Measurements from ENCODE around the gene RNASET2.
"Not testable (repeated sequence)": the region's sequence is repeated elsewhere in the genome, so short reads cannot be mapped to it uniquely, and the experiment has no call there.

RNASET2 gene

DNA sequence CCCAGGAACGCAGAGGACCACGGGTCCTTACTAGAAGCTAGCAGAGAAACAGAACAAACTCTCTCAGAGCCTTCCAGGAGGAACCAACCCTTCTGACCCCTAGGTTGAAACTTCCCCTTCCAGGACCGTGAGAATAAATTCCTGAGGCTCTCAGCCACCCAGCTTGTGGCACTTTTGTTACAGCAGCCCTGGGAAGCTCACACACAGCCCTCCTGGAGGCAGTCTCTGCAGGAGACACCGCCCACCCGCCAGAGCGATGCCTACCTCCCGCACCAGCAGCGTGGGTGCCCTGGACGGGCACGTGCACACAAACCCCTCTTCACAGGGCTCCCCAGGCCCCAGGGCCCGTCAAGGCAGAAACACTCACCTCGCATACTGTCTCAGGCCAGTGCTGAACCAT, 4.2 kb downstream of the RNASET2 start:
- no peak overlapping the region for H3K9ac ChIP-seq (ENCODE audit: low read length)
- no peaks in the 10 kb centered on the region for H3K4me1 ChIP-seq (ENCODE audit: control insufficient read depth, low read depth, low read length)
- H3K56ac ChIP-seq (ENCODE audit: low read length) = no peak overlapping the region
- no peak overlapping the region for H3K4ac ChIP-seq (ENCODE audit: low read depth, low read length)
- no peak overlapping the region for H3K18ac ChIP-seq (ENCODE audit: low read length)
- H4K8ac ChIP-seq (ENCODE audit: low read depth, low read length) = no peak overlapping the region
- no peak overlapping the region for H2BK15ac ChIP-seq (replicated peaks; ENCODE audit: low read depth)
- no peak overlapping the region for H3K4me2 ChIP-seq (ENCODE audit: low read length)
- H3K79me1 ChIP-seq (ENCODE audit: low read length) = no peaks in the 10 kb centered on the region
- no peak overlapping the region for H2AK5ac ChIP-seq (ENCODE audit: low read length)
- DNase-seq = no peak
- H3K23ac ChIP-seq (ENCODE audit: low read length) = no peak overlapping the region
- no peaks in the 10 kb centered on the region for H3K36me3 ChIP-seq (ENCODE audit: control insufficient read depth, insufficient read depth, low read length)
- H2BK5ac ChIP-seq (ENCODE audit: low read length) = no peak overlapping the region
- no peak overlapping the region for H3K27ac ChIP-seq (ENCODE audit: low read depth, low read length)
- no peak overlapping the region for H2BK120ac ChIP-seq (ENCODE audit: low read depth, low read length)
- no CpG with 5 or more reads among the region's 12 CpGs for WGBS (ENCODE audit: extremely low coverage, insufficient coverage, low lambda C conversion rate)
- H3K79me2 ChIP-seq (ENCODE audit: control insufficient read depth, insufficient read depth, low read length) = no peaks in the 10 kb centered on the region
- H4K5ac ChIP-seq (ENCODE audit: low read length) = no peak overlapping the region
- no peaks in the 10 kb centered on the region for H3K27me3 ChIP-seq (ENCODE audit: insufficient read depth, low read length, poor library complexity)
- no peak overlapping the region for H3K4me3 ChIP-seq (ENCODE audit: low read length)

- H2BK120ac ChIP-seq (ENCODE audit: low read depth, low read length) = no peak overlapping the region
- no peak overlapping the region for H4K8ac ChIP-seq (ENCODE audit: low read depth, low read length)
- no peaks in the 10 kb centered on the region for H3K36me3 ChIP-seq (ENCODE audit: control insufficient read depth, insufficient read depth, low read length)
- no peak overlapping the region for H3K23ac ChIP-seq (ENCODE audit: low read length)
- DNase-seq = no peak
- no peaks in the 10 kb centered on the region for H3K79me1 ChIP-seq (ENCODE audit: low read length)
- H3K56ac ChIP-seq (ENCODE audit: low read length) = no peak overlapping the region
- no CpG with 5 or more reads among the region's 3 CpGs for WGBS (ENCODE audit: extremely low coverage, insufficient coverage, low lambda C conversion rate)
- no peak overlapping the region for H3K18ac ChIP-seq (ENCODE audit: low read length)
- H3K27me3 ChIP-seq (ENCODE audit: insufficient read depth, low read length, poor library complexity) = no peaks in the 10 kb centered on the region
- no peaks in the 10 kb centered on the region for H3K79me2 ChIP-seq (ENCODE audit: control insufficient read depth, insufficient read depth, low read length)
- H2BK15ac ChIP-seq (replicated peaks; ENCODE audit: low read depth) = no peak overlapping the region
- H4K5ac ChIP-seq (ENCODE audit: low read length) = no peak overlapping the region
- no peak overlapping the region for H3K4me2 ChIP-seq (ENCODE audit: low read length)
- no peak overlapping the region for H3K9ac ChIP-seq (ENCODE audit: low read length)
- H2BK5ac ChIP-seq (ENCODE audit: low read length) = no peak overlapping the region
- H3K4me1 ChIP-seq (ENCODE audit: control insufficient read depth, low read depth, low read length) = no peaks in the 10 kb centered on the region
- H3K27ac ChIP-seq (ENCODE audit: low read depth, low read length) = no peak overlapping the region
- no peak overlapping the region for H3K4me3 ChIP-seq (ENCODE audit: low read length)
- H3K4ac ChIP-seq (ENCODE audit: low read depth, low read length) = no peak overlapping the region
- H2AK5ac ChIP-seq (ENCODE audit: low read length) = no peak overlapping the region
Measured at GRCh38 chr6:166951670-166952060, 4.7 kb downstream of the RNASET2 start.

DNA sequence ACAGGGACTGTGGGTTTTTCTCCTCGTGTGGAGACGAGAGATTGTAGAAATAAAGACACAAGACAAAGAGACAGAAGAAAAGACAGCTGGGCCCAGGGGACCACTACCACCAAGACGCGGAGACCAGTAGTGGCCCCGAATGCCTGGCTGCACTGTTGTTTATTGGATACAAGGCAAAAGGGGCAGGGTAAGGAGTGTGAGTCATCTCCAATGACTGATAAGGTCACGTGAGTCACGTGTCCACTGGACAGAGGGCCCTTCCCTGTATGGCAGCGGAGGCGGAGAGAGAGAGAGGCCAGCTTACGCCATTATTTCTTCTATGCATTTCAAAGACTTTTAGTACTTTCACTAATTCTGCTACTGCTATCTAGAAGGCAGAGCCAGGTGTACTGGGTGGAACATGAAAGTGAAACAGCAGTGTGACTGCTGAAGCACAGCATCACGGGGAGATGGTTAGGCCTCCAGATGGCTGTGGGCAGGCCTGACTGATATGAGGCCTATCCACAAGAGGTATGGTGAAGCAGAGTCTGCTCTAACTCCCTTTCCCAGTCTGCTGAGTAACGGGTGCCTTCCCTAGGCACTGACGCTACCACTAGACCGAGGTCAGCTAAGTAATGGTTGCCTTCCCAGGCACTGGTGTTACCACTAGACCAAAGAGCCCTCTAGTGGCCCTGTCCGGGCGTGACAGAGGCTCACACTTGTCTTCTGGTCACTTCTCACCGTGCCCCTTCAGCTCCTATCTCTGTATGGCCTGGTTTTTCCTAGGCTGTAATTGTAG, 5.3 kb downstream of the RNASET2 start:
- not testable (repeated sequence) for H3K9ac ChIP-seq (ENCODE audit: low read length); H3K27ac ChIP-seq (ENCODE audit: low read depth, low read length)
- DNase-seq = peak; percentile 79

GRCh38 chr6:166950443-166950821, 5.9 kb downstream of the RNASET2 start:
- Histone ChIP-seq H3K27me3 (ENCODE audit: insufficient read depth, low read length, poor library complexity) (no peaks in the 10 kb centered on the region), H4K8ac (ENCODE audit: low read depth, low read length) (no peak overlapping the region), H2BK120ac (ENCODE audit: low read depth, low read length) (no peak overlapping the region), H3K23ac (ENCODE audit: low read length) (no peak overlapping the region), H2BK5ac (ENCODE audit: low read length) (no peak overlapping the region), H3K4me2 (ENCODE audit: low read length) (no peak overlapping the region), H3K4me3 (ENCODE audit: low read length) (no peak overlapping the region), H3K27ac (ENCODE audit: low read depth, low read length) (no peak overlapping the region), H4K5ac (ENCODE audit: low read length) (no peak overlapping the region), H2BK15ac (replicated peaks; ENCODE audit: low read depth) (no peak overlapping the region), H3K4ac (ENCODE audit: low read depth, low read length) (no peak overlapping the region), H3K56ac (ENCODE audit: low read length) (no peak overlapping the region), H3K18ac (ENCODE audit: low read length) (no peak overlapping the region), H3K4me1 (ENCODE audit: control insufficient read depth, low read depth, low read length) (no peaks in the 10 kb centered on the region), H3K9ac (ENCODE audit: low read length) (no peak overlapping the region), H3K36me3 (ENCODE audit: control insufficient read depth, insufficient read depth, low read length) (no peaks in the 10 kb centered on the region), H3K79me1 (ENCODE audit: low read length) (no peaks in the 10 kb centered on the region), H2AK5ac (ENCODE audit: low read length) (no peak overlapping the region), H3K79me2 (ENCODE audit: control insufficient read depth, insufficient read depth, low read length) (no peaks in the 10 kb centered on the region)
- WGBS (ENCODE audit: extremely low coverage, insufficient coverage, low lambda C conversion rate) = no CpG with 5 or more reads among the region's 10 CpGs
- DNase-seq = no peak

More for the DNA sequence above, 5.3 kb downstream of the RNASET2 start:
- not testable (repeated sequence) for H4K8ac ChIP-seq (ENCODE audit: low read depth, low read length); H4K5ac ChIP-seq (ENCODE audit: low read length); H3K56ac ChIP-seq (ENCODE audit: low read length); H3K79me1 ChIP-seq (ENCODE audit: low read length); H3K4ac ChIP-seq (ENCODE audit: low read depth, low read length); H3K18ac ChIP-seq (ENCODE audit: low read length); H2AK5ac ChIP-seq (ENCODE audit: low read length); H2BK120ac ChIP-seq (ENCODE audit: low read depth, low read length); H3K79me2 ChIP-seq (ENCODE audit: control insufficient read depth, insufficient read depth, low read length); H3K36me3 ChIP-seq (ENCODE audit: control insufficient read depth, insufficient read depth, low read length); H3K4me3 ChIP-seq (ENCODE audit: low read length); H2BK15ac ChIP-seq (replicated peaks; ENCODE audit: low read depth); H3K4me2 ChIP-seq (ENCODE audit: low read length); H2BK5ac ChIP-seq (ENCODE audit: low read length); H3K27me3 ChIP-seq (ENCODE audit: insufficient read depth, low read length, poor library complexity); H3K23ac ChIP-seq (ENCODE audit: low read length); H3K4me1 ChIP-seq (ENCODE audit: control insufficient read depth, low read depth, low read length)
- WGBS (ENCODE audit: extremely low coverage, insufficient coverage, low lambda C conversion rate) = no CpG with 5 or more reads among the region's 17 CpGs

DNA sequence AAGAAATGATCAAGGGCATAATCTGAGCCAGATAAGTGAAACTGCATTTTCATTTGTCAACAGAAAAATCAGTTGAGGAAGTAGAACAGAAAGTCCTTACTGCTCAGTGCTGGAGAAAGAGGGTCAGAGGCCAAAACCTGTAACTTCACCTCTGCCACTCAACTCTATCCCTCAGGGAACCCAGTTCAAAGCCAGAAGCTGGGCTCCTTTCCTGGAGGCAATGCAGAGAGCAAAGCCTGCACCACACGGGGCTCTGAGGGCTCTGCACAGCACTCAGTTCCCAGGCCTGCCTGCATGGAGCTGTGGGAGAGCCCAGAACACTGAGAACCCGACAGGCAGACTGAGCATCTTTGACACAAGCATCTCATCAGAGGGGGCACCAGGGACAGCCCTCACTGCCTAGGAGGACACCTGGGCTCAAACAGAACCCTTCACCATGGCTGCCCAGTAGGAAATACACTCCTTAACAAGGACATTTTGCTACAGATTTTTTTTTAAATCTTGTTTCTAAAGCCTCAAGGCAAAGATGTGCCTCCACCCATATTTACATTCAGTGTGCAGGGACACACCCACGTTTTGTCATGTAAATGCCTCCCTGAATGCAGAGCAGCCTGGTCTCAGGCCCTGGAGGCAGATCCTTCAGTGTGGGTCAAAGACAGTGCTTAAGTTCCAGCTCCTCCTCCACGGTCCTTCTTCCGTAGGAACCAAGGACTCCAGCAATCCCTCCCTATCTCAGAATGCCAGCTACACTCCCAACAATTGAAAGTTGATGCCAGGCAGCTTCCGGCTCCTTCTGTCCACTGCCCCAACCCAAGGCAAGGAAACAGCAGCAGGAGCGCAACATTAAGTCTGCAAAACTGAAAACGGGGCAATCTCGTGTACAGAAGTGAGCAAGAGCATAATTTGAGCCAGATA, 6.6 kb downstream of the RNASET2 start:
- no peak overlapping the region for H4K5ac ChIP-seq (ENCODE audit: low read length)
- H2BK15ac ChIP-seq (replicated peaks; ENCODE audit: low read depth) = no peak overlapping the region
- H3K79me1 ChIP-seq (ENCODE audit: low read length) = no peaks in the 10 kb centered on the region
- no peaks in the 10 kb centered on the region for H3K36me3 ChIP-seq (ENCODE audit: control insufficient read depth, insufficient read depth, low read length)
- H2BK120ac ChIP-seq (ENCODE audit: low read depth, low read length) = no peak overlapping the region
- H3K23ac ChIP-seq (ENCODE audit: low read length) = no peak overlapping the region
- WGBS (ENCODE audit: extremely low coverage, insufficient coverage, low lambda C conversion rate) = no CpG with 5 or more reads among the region's 9 CpGs
- H3K9ac ChIP-seq (ENCODE audit: low read length) = no peak overlapping the region
- no peak overlapping the region for H3K56ac ChIP-seq (ENCODE audit: low read length)
- no peak overlapping the region for H3K27ac ChIP-seq (ENCODE audit: low read depth, low read length)
- H3K4me2 ChIP-seq (ENCODE audit: low read length) = no peak overlapping the region
- no peak overlapping the region for H3K4me3 ChIP-seq (ENCODE audit: low read length)
- peak; percentile 41 for DNase-seq
- H3K4me1 ChIP-seq (ENCODE audit: control insufficient read depth, low read depth, low read length) = no peaks in the 10 kb centered on the region
- no peak overlapping the region for H3K18ac ChIP-seq (ENCODE audit: low read length)
- no peak overlapping the region for H2AK5ac ChIP-seq (ENCODE audit: low read length)
- H4K8ac ChIP-seq (ENCODE audit: low read depth, low read length) = no peak overlapping the region
- no peak overlapping the region for H2BK5ac ChIP-seq (ENCODE audit: low read length)
- H3K27me3 ChIP-seq (ENCODE audit: insufficient read depth, low read length, poor library complexity) = no peaks in the 10 kb centered on the region
- H3K79me2 ChIP-seq (ENCODE audit: control insufficient read depth, insufficient read depth, low read length) = no peaks in the 10 kb centered on the region
- H3K4ac ChIP-seq (ENCODE audit: low read depth, low read length) = no peak overlapping the region

All from mesendoderm (in vitro differentiated cells).